GM12891 (cell line): ENCODE measurements around the gene POFUT2.

Source experiments
- POLR2A ChIP-seq: IDR thresholded peaks from 2 replicates; pipeline ENCODE4 v1.6.1; 2011; ENCODE audit warnings: low read depth, low read length, control low read depth
- POLR2AphosphoS5 ChIP-seq: IDR thresholded peaks from 2 replicates; pipeline ENCODE4 v1.6.1; 2011; ENCODE audit warnings: low read depth, low read length, control low read depth
- SPI1 ChIP-seq: IDR thresholded peaks from 2 replicates; pipeline ENCODE4 v1.6.1; 2011; ENCODE audit warnings: low read depth, low read length, control low read depth
- TAF1 ChIP-seq: IDR thresholded peaks from 2 replicates; pipeline ENCODE4 v1.6.1; 2011; ENCODE audit warnings: low read depth, low read length, control low read depth

DNA sequence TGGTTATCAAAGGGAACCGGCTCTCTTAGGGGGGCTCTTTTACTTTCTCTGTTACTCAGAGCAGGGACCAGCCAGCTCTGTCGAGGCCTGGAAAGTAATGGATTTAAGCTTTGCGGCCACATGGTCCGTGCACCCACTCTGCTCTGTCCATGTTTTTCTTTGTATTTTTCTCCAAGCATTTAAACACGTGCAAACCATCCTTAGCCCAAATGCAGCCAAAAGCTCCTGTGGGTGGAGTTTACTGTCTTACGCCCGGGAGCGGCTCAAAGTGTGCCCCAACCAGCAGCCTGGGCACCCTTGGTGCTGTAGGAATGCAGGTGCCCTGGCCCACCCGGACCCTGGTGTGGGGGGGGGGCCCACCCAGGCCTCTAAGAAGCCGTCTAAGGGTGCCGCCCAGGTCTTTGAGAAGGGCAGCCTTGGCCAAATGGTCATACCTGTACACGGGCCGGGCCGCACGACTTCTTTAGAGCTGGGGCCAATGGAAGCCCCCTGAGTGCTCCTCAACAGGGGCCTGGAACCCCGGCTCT is 29.2 kb upstream of the POFUT2 start:
- no peak for TF ChIP-seq POLR2A
- no peak for TF ChIP-seq POLR2AphosphoS5
- TF ChIP-seq TAF1 = no peak
- TF ChIP-seq SPI1 = no peak
